Measurements from ENCODE around the gene GPX4.
"Not testable (repeated sequence)": the region's sequence is repeated elsewhere in the genome, so short reads cannot be mapped to it uniquely, and the experiment has no call there.

The GPX4 gene

DNA sequence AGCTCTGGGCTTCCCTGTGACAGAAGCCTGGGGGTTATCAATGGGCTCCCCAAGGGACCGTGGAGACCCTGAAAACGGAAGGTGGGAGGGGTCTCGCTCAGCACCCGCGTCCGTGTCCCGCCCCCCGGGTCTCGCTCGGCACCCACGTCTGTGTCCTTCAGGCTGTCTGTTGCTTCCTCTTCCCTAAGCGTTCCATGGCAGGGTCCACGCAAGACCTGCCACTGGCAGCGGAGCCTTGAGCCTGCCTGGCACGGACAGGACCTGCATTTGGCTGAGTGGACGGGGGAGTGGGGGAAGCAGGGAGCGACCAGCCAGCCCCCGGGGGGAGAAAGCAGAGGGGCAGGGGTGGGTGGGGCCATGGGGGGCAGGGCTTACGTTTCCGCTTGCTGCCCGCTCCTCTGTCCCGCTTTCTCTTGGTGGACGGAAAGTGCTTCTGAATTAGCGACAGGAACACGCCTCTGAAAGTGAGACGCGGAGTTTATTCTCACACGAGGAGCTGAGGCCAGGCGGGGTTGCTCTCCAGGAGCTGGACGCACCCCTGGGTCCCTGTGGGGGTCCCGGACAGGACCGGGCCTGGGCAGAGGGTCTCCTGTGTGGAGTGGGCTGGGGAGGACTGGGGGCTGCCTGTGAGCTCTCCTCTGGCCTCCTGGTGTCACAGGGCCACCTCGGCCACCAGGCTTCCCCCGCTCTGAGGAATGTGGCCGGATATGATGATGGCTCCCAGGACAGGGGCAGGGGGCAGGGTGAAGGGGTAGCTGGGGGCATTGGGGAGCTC is 12.0 kb downstream of the GPX4 start:
- DNase-seq, result no peak

DNA sequence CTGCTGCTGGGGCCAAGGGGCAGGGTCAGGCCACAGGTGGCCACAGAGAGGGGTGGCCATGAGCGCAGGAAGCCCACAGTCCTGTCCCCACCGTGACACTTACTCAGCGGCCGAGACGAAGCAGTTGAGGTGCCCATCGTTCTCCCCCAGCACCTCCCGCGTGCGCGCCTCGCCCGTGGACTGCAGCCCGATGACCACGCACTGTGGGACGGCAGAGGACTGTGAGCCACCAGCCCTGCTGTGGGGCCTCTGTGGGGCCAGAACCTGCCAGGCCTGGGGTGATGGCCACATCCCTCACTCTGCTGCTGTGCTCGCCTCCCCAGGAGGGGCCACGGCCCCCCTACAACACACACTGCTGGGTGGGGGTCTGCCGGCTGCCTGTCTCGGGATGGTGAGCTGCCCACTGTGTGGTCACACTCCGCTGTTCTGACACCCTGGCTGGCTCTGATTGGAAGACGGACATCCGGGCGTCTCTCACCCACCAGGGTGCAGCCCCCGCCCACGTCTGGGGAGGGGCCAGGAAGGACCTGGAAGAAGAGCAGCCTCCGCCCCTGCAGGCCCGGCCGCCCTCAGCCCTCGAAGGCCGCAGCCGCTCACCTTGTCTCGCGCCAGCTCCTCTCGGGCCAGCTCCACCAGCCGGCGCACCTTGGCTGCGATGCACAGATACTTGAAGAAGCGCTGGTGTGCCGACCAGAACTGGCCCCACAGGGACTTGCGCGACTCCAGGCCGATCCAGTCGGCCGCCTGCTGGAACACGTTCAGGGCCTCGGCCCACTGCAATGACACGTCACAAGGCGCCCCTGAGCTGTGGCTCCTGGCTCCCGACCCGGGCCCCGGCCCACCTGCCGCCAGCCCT is 13.2 kb downstream of the GPX4 start:
- no peak for DNase-seq

DNA sequence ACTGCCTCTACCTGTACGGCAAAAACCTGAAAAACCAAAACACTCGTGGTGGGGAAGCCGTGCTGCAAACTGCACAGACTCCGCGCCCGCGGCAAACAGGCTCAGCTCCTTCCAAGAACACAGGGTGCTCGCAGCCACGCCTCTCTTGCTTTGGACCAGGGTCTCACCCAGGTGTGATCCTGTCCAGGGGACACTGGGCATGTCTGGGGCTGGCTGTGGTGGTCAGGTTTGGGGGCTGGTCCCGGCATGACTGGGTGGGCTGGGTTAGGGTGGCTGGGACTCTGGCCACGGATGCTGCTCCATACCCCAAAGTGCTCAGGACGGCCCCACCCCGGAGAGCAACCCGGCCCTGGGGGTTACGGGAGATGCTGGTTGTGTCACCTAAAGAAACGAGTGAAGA is 13.9 kb downstream of the GPX4 start:
- no peak for DNase-seq

DNA sequence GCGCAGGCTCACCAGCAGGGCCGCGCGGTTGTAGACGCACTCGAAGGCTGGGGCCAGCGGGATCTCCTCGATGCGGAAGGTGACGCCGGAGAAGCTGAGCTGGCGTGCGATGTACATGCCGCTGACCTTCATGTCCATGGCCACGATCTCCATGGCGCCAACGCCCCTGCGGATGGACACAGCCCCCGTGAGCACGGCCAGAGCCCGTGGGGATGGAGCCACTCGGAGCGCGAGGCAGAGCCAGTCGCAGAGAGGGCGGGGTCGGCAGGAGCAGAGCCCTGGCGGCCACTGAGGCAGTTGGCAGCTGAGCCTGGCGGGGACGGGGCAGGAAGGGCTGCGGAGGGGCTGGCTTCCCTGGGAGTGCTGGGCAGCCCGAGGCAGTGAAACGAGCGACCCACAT is 15.2 kb downstream of the GPX4 start:
- no peak for DNase-seq

DNA sequence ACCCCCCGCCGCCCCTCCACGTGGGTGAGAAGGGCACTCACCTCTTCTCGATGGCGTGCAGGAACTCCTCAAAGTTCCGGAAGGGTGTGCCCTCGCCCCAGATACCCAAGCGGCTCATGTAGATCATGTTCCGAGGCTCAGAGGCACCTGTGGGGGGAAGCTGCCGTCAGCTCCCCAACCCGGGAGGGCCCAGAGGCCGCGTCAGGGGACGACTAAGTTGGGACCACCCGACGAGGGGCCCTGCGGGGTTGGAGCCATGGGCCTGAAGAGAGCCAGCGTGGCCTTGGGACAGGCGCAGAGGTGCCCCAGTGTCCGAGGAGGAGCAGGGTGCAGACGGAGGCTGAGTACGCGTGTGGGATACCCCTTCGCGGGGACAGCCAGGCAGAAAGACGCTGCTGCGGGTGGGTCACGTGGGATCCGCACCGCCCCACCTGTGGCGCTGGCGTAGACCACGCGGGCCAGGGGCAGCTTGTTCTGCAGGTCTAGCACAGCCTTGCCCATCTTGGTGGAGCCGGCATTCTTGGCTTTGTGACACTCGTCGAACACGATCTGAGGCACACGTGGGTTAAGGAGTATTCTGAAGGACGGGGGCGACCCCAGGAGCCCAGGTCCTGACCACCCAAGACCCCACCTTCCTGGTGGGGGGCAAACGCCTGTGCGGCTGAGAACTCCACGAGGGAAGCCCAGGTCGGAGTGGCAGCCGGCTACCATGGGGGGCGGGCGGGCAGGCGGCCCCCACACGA is 15.9 kb downstream of the GPX4 start:
- DNase-seq, result no peak

DNA sequence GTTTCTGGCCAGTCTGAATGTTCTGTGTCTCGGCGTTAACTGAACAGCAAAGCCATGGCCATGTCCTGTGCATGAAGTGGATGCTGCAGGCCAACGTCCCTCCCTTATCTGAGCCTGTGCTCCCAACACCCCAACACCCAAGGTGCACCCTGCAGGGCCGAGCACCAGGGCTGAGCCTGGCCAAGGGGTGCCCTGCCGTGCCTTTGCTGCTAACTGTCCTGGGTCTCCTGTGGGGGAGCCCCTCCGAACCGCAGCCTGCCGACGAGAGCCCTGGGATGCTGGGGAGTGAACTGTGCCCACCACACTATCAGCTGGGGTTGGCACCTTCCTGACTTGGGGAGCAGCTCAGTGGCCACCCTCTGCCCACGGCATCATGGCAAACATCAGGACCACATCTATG is 17.6 kb downstream of the GPX4 start:
- DNase-seq, result no peak

DNA sequence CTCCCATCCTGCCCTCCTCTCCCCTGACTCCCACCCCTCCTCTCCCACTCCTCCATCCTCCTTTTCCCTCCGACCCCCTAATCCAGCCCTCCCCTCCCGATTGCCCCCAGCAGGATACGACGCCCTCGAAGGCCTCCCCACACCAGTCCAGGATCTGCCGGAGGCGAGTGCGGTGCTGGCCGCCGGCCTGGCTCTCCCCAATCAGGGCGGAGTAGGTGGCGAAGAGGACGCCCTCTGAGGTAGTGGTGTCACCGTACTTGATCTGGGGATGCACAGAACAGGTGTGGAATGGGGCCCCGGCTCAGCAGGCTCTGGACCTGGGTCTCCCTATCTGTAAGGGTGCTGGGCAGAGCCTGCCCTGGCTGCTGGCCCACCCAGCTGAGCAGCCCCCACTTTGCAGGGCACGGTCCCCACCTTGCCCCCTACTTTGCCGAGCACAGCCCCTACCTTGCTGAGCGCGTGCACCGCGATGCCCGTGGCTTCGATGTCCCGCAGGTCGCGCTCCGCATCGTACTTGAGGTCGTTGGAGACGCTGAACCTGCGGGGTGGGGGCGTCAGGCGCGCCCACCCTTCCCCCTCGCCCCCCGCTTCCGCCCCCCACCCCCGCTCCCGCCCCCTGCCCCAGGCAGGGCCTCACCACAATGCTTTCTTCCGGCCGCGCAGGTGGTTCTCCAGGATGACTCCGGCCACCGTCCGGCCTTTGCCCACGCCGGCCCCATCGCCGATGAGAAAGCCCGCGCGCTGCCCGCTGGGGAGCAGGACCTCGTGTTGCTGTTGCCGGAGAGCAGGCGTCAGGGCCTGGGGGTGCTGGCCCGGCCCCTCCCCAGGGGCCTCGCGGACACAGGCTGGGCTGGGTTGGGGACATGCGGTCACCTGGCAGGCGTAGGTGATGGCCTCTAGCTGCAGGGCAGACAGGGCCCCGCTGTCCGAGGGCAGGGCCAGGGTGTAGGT is 18.5 kb downstream of the GPX4 start:
- DNase-seq, result no peak

DNA sequence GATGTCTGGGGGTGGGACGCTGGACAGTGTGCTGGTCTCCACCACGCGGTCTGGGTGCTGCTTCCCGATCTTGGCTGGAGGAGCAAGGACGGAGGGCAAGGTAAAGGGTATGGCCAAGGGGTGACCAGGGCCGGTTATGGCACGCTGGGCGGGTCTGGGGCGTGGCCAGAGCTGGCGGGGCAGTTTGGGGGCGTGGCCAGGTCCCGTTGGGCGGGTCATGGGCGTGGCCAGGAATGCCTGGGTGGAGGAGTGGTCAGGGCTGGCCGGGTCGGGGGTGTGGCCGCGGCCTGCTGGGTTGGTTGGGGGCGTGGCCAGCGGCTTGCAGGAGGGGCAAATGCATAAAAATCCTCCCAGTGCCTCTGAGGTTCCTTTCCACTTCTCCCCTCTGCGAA is 19.2 kb downstream of the GPX4 start:
- no peak for DNase-seq

DNA sequence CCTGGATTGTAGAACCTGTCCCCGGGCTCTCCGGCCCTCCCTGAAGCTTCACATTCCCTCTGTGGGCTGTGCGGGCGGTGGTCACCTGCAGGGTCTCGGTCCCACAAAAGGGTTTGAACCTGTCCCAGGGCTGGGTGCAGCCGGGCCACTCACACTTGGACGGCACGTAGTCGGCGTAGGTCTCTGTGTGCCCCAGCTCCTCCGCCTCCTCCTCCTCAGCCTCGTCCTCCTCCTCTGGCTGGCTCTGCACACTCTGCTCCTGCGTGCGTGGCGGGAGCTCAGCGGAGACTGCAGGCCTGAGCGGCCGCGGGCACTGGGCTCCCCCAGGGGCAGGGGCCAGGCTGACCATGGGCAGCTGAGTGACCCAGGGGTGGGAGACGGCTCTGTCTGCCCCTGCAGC is 19.6 kb downstream of the GPX4 start:
- DNase-seq, result no peak

DNA sequence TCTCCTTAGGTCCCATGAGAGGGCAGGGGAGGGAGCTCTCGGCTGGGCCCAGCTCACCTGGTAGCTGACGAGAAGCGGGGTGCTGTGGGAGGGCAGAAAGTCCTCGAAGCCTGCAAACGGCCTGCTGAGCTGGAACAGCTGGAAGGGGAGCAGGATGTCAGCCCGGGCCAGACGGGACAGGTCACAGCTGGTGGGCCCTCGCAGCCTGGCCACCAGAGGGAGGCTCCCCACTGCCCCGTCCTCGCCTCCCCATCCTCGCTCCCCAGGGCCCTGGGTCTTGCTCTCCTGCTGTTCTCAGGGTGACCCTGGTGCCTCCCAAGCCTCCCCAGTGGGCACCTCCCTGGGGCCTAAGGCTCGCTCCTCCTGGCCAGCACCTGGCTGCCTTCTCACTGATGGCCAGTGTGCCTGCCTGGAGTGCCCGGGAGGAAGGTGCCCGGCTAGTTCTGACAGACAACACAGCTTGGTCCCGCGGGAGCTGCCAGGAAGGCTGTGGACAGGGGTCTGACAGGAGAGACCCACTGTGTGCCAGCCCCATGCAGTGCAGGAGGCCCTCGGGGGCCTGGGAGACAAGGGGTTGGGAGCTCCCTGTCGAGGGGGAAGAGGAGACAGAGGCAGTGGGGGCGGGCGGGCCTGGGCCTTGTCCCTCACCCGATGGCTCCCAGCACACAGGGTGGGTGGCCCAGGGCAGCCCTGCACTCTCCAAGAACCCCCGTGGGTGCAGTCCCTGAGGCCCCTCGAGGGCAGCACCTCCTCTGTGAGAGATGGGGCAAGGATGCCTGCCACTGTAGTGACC is 20.3 kb downstream of the GPX4 start:
- DNase-seq, result no peak

DNA sequence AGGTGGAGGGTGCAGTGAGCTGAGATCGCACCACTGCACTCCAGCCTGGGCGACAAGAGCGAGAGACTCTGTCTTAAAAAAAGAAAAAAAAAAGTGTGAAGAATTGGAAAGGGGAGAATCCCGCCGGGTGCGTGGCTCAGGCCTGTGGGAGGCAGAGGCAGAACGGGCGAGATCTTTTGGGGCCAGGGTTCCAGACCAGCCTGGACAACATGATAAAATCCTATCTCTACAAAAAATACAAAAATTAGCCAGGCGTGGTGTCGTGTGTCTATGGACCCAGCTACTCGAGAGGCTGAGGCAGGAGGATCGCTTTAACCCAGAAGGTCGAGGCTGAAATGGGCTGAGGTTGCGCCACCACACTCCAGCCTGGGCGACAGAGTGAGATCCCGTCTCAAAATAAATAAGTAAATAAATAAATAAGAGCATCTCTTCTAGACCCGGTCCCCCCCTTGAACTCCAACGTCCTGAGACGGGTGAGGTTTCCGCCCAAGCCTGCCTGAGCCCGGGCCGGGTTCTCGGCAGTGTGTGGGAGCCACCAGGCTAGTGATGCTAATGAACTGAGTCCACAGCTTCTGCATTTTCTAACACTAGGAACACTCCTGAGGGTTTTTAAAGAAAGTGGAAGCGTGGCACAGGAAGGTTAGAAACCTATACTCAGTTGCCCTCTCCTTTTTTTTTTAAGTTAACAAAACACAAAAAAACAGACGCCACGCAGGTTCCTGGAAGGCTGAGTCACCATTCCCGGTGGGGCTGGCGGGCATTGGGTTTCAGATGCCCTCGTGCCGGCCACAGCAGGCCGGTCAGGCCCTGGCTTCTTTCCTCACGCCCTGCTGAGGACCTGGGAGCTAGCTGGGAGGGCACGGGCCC is 22.0 kb downstream of the GPX4 start:
- DNase-seq, result no peak

DNA sequence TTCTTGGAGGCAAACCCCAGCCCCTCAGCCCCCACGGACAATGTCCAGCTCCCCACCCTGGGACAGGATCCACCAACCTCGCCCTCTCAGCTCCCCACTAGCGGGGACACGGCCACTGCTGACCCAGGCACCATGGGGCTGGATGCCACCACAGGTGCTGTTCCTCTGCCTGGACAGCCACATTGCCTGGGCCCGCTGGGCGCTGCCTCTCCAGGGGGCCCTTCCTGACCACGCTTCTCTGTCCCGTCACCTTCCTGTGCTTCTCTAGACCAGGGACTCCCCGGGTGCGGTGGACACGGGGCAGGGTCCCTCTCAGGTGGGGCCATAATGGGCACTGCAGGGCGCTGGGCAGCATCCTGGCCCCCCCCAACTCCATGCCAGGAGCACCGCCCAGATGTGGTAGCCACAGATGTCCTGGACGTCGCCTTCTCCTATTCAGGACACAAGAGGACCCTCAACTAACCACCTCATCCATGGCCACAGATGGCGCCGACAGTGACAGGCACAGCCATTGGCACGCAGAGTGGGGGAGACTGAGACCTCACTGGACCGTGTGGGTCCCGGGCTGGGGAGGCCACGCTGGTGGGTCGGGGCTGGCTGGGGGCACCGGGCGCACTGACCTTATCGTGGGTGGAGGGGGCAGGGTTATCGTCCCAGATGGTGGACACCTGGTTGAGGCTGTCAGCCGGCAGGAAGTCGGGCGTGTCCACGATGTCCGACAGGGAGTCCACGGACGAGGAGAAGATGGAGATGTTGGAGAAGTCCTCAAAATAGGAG is 23.4 kb downstream of the GPX4 start:
- DNase-seq, result no peak

DNA sequence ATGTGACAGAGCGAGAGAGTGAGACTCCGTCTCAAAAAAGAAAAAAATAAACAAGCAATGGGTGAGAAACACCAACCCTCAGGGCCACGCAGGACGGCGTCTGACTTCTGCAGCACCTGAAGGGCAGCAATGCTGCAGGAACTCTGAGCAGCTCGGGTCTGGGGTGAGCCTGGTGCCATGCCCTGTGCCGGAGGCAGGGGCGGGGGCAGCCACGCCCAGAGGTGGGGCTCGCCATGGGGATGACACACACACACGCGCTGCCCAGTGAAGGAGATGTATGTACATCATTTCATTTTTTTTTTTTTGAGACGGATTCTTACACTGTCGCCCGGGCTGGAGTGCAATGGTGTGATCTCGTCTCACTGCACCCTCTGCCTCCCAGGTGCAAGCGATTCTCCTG is 24.3 kb downstream of the GPX4 start:
- DNase-seq, result no peak

DNA sequence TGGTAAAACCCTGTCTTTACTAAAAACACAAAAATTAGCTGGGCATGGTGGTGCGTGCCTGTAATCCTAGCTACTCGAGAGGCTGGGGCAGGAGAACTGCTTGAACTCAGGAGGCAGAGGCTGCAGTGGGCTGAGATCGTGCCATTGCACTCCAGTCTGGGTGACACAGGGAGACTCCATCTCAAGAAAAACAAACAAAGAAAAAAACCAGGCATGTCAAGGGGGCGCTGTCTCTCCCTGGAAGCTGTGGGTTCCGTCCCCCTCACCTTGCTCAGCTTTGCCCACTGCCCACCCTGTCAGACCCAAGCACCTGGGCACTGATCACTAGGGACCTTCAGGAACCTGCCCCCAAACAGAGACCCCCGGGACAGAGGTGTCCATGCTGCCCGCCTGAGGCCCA is 25.3 kb downstream of the GPX4 start:
- DNase-seq, result not testable (repeated sequence)

DNA sequence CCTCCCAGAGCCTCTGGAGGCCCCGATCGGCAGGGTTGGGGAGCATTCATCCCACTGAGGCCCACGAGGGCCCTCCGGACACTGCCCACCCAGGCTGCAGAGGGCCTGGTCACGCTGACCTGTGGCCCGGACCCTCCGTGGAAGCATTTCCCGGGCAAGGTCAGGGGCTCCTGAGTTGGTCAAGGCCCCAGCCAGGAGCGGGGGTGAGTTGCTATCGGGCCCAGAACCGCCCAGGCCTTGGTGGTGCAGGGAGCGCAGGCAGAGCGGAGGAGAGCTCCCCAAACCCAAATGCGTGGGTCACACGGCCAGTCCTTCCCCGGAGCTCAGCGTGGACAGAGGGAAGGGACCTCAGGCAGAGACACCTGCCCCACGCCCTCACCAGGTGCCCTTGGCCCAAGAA is 25.7 kb downstream of the GPX4 start:
- no peak for DNase-seq

DNA sequence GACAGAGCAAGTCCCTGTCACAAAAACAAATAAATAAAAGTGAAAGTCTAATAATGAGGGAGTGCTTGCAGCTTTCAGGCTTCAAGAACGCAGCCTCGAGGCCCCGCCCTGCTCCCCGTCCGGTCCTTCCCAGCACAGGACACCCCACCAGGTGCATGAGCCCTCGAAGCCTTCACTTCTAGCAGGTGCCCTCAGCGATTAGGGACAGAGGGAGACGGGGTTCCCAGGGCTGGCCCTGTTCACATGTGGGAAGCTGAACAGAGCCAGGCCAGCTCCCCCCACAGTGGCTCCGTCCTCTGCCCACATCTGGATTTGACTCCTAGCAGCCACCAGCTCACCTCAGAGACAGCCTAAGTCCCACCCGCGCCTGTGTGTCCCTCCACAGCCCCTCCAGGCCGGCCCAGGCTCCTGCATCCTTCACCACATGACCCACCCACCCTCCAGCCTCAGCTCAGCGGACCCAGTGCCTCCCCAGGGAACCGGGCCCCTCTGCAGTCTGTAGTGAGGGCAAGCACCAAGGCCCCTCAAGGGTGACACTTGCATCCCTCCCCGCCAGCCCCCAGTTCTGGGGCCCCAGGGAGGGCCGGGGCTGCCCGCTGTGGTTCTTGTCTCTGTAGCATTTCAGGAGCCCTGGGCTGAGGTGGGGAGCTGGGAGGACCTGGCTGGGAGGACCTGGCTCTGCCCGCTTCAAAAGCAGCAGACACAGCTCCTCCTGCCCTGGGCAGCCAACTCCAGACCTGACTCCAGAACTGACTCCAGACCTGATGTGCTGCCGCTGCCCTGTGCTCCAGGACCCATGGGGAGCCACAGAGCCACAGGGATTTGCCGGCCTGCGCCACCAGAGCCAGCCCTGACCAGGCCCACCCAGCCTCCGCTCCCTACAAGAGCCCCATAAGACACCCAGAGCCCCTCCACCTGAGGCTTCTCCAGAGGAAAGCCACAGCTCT is 27.2 kb downstream of the GPX4 start:
- peak; percentile 70 for DNase-seq

DNA sequence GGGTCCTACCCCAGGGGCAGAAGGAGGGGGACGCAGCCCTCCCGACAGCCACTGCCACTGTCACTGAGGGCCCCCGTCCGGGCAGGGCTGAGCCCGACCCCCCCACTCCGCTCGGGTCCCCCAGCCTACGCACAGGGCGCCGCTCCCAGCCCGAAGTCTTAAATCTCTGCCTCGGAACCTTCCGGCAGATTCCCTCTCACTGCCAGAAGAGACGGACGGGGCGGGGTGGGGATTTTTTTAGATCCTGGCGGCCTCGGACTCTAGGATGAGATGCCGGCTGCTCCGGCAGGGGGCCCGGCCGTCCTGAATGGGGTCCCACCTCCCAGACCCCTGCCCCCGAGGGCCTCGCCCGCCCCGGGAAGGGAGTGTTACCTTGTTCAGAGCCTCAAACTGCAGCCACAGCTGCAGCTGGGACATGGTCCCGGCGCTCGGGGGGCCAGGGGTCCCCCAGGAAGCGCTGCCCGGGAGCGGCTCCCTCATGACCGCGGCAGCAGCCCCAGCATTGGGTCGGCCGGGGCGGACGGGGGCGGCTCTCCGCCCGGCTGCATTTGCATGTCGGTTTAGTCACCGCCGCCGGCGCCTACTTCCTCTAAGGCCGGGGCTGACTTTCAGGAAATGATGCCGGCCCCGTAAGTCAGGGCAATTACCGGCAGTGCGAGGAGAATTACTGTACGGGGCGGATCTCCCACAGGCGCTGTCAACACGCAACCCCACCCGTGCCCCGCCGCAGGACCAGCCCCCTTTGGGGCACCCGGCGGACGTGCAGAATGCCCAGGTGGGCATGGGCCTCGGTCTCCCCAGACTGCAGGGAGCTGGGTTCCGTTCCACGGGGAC is 28.1 kb downstream of the GPX4 start:
- peak; percentile 88 for DNase-seq
